GM23338 (cell line): ENCODE results near the gene HEYL. TPM values are rescaled to one million over a fixed set of nuclear protein-coding genes. Genes with fewer than 3 reads are reported as not detected.

ENCODE experiments used
- ATAC-seq: fragments of 200-7000 bp; cut with Tn5 transposase; 3 replicates; pipeline ENCODE4 v1.9.1; 2020
- DNase-seq: peaks from one replicate; pipeline ENCODE4 v3.0.0-alpha.2; 2015; ENCODE audit warnings: low spot score
- H2AFZ ChIP-seq: fragments of 200-600 bp; sonication (generic); 2 replicates; pipeline ENCODE4 v1.8.0; 2016; ENCODE audit warnings: antibody characterized with exemption, mild to moderate bottlenecking, moderate library complexity
- H3F3A ChIP-seq: fragments of 200-600 bp; sonication (generic); replicated peaks from 2 replicates; pipeline ENCODE4 v1.8.0; 2017; ENCODE audit warnings: antibody characterized with exemption, mixed run types, low read depth
- H3K27ac ChIP-seq: fragments of 200-600 bp; sonication (generic); 2 replicates; pipeline ENCODE4 v1.6.1; 2016; ENCODE audit warnings: low read depth
- H3K27me3 ChIP-seq: fragments of 200-600 bp; sonication (generic); 2 replicates; pipeline ENCODE4 v1.8.0; 2016; ENCODE audit warnings: mild to moderate bottlenecking, mixed run types, moderate library complexity; ENCODE audit not compliant: insufficient read depth
- H3K36me3 ChIP-seq: fragments of 200-600 bp; sonication (generic); 2 replicates; pipeline ENCODE4 v1.8.0; 2016; ENCODE audit warnings: mild to moderate bottlenecking; ENCODE audit not compliant: insufficient read depth
- H3K4me1 ChIP-seq: fragments of 200-600 bp; sonication (generic); 2 replicates; pipeline ENCODE4 v1.8.0; 2016; ENCODE audit warnings: mild to moderate bottlenecking, moderate library complexity; ENCODE audit not compliant: insufficient read depth
- H3K4me2 ChIP-seq: fragments of 200-600 bp; sonication (generic); 2 replicates; pipeline ENCODE4 v1.7.1; 2017; ENCODE audit warnings: mixed run types
- H3K4me3 ChIP-seq: fragments of 200-600 bp; sonication (generic); 2 replicates; pipeline ENCODE4 v1.6.1; 2016; ENCODE audit warnings: mixed run types
- H3K79me2 ChIP-seq: fragments of 200-600 bp; sonication (generic); replicated peaks from 2 replicates; pipeline ENCODE4 v1.8.0; 2017; ENCODE audit warnings: mild to moderate bottlenecking; ENCODE audit not compliant: insufficient read depth
- H3K9me2 ChIP-seq: fragments of 200-600 bp; sonication (generic); 2 replicates; pipeline ENCODE4 v1.8.0; 2017; ENCODE audit not compliant: insufficient read depth
- H4K20me1 ChIP-seq: fragments of 200-600 bp; sonication (generic); replicated peaks from 2 replicates; pipeline ENCODE4 v1.8.0; 2017; ENCODE audit warnings: mild to moderate bottlenecking; ENCODE audit not compliant: insufficient read depth
- H3K27ac Mint-ChIP-seq: 2 replicates; pipeline ENCODE4 v1.8.0; 2020; ENCODE audit warnings: inconsistent platforms, mild to moderate bottlenecking, moderate library complexity, mixed read lengths
- H3K27me3 Mint-ChIP-seq: 3 replicates; pipeline ENCODE4 v1.8.0; 2022; ENCODE audit warnings: low read depth, mild to moderate bottlenecking, moderate library complexity, mixed read lengths, inconsistent platforms; ENCODE audit not compliant: insufficient read depth, poor library complexity
- H3K36me3 Mint-ChIP-seq: 3 replicates; pipeline ENCODE4 v1.8.0; 2021; ENCODE audit warnings: low read depth, mild to moderate bottlenecking, inconsistent platforms, moderate library complexity, mixed read lengths
- H3K4me1 Mint-ChIP-seq: 3 replicates; pipeline ENCODE4 v1.8.0; 2020; ENCODE audit warnings: mild to moderate bottlenecking, inconsistent platforms, mixed read lengths
- H3K4me3 Mint-ChIP-seq: 3 replicates; pipeline ENCODE4 v1.8.0; 2021; ENCODE audit warnings: moderate library complexity, mild to moderate bottlenecking, inconsistent platforms, mixed read lengths
- H3K9me3 Mint-ChIP-seq: 3 replicates; pipeline ENCODE4 v1.8.0; 2020; ENCODE audit warnings: moderate library complexity, mild to moderate bottlenecking, inconsistent platforms, mixed read lengths
- CREB1 ChIP-seq: fragments of 250-450 bp; sonication (Bioruptor Pico); IDR thresholded peaks from 2 replicates; pipeline ENCODE4 v1.5.0; 2020; ENCODE audit warnings: low read depth, mild to moderate bottlenecking, moderate library complexity
- EZH2 ChIP-seq: fragments of 200-600 bp; sonication (generic); IDR thresholded peaks from one replicate; pipeline ENCODE4 v1.8.0; 2017; ENCODE audit warnings: antibody characterized with exemption, mild to moderate bottlenecking, low read depth; ENCODE audit not compliant: unreplicated experiment
- NANOG ChIP-seq: IDR thresholded peaks from 2 replicates; pipeline ENCODE4 v1.6.1; 2016; ENCODE audit warnings: antibody characterized with exemption, borderline replicate concordance
- STAT1 ChIP-seq: IDR thresholded peaks from one replicate; pipeline ENCODE4 v1.6.1; 2016; ENCODE audit warnings: antibody characterized with exemption; ENCODE audit not compliant: unreplicated experiment
- polyA plus RNA-seq: library from polyadenylated mRNA; unstranded; fragments of >200 nt; fragmentation: Nextera tagmentation; extraction: Ambion mirVana; gene quantifications from 2 replicates; pipeline ENCODE4 v1.2.1, GENCODE V29; 2016
- total RNA-seq: library from RNA; depleted of rRNA; stranded (reverse); fragments of >200 nt; shearing (Covaris generic); gene quantifications from 2 replicates; pipeline ENCODE4 v1.2.3, GENCODE V29; 2014
- TF ChIP-seq, protein P1 (sequence below): IDR thresholded peaks from one replicate; pipeline ENCODE4 v1.6.1; 2018; ENCODE audit warnings: antibody characterized with exemption; ENCODE audit not compliant: unreplicated experiment
- TF ChIP-seq, protein P2 (sequence below): IDR thresholded peaks from 2 replicates; pipeline ENCODE4 v1.6.1; 2016; ENCODE audit warnings: antibody characterized with exemption
- TF ChIP-seq, protein P3 (sequence below): fragments of 250-450 bp; sonication (Bioruptor Pico); IDR thresholded peaks from 2 replicates; pipeline ENCODE4 v1.5.0; 2020; ENCODE audit warnings: mild to moderate bottlenecking, moderate library complexity

Gene HEYL
- total and polyA plus RNA-seq, 2 experiments from 2014 or later = 1.6 to 4.5 TPM

DNA sequence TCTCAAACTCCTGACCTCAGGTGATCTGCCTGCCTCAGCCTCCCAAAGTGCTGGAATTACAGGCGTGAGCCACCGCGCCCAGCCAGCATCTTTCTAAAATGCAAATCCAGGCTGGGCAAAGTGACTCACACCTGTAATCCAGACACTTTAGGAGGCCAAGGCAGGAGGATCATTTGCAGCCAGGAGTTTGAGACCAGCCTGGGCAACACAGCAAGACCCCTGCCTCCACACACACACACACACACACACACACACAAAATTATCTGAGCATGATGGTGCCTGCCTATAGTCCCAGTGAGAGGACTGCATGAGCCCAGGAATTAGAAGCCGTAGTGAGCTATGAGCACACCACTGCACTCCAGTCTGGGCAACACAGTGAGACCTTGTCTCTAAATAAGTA, 46.1 kb downstream of the HEYL start:
- Mint-ChIP-seq H3K36me3 (no peaks in the 10 kb centered on the region), H3K9me3 (no peaks in the 10 kb centered on the region; the same call in 2 of the 3 replicates), H3K27ac (no peak overlapping the region), H3K27me3 (peaks cover 3% of the 10 kb centered on the region), H3K4me3 (no peak overlapping the region), H3K4me1 (no peaks in the 10 kb centered on the region)
- peaks cover 18% of the 10 kb centered on the region; the same call in 1 of the 2 replicates for H3K27me3 ChIP-seq
- no peaks in the 10 kb centered on the region for H3K9me2 ChIP-seq
- no peaks in the 10 kb centered on the region for H3K79me2 ChIP-seq
- H3K4me3 ChIP-seq = no peak overlapping the region
- no peak overlapping the region for H3K27ac ChIP-seq
- DNase-seq (no peak), ATAC-seq (no peak)
- no peaks in the 10 kb centered on the region for H3K36me3 ChIP-seq
- TF ChIP-seq EZH2 (no peak), CREB1 (CRISPR knock-in tag) (no peak), STAT1 (no peak)
- TF ChIP-seq, protein P1, sequence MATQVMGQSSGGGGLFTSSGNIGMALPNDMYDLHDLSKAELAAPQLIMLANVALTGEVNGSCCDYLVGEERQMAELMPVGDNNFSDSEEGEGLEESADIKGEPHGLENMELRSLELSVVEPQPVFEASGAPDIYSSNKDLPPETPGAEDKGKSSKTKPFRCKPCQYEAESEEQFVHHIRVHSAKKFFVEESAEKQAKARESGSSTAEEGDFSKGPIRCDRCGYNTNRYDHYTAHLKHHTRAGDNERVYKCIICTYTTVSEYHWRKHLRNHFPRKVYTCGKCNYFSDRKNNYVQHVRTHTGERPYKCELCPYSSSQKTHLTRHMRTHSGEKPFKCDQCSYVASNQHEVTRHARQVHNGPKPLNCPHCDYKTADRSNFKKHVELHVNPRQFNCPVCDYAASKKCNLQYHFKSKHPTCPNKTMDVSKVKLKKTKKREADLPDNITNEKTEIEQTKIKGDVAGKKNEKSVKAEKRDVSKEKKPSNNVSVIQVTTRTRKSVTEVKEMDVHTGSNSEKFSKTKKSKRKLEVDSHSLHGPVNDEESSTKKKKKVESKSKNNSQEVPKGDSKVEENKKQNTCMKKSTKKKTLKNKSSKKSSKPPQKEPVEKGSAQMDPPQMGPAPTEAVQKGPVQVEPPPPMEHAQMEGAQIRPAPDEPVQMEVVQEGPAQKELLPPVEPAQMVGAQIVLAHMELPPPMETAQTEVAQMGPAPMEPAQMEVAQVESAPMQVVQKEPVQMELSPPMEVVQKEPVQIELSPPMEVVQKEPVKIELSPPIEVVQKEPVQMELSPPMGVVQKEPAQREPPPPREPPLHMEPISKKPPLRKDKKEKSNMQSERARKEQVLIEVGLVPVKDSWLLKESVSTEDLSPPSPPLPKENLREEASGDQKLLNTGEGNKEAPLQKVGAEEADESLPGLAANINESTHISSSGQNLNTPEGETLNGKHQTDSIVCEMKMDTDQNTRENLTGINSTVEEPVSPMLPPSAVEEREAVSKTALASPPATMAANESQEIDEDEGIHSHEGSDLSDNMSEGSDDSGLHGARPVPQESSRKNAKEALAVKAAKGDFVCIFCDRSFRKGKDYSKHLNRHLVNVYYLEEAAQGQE = no peak
- H3K4me2 ChIP-seq = no peak overlapping the region
- H3F3A ChIP-seq = no peaks in the 10 kb centered on the region
- H3K4me1 ChIP-seq = no peaks in the 10 kb centered on the region
- no peaks in the 10 kb centered on the region for H4K20me1 ChIP-seq
- H2AFZ ChIP-seq = no peak overlapping the region

DNA sequence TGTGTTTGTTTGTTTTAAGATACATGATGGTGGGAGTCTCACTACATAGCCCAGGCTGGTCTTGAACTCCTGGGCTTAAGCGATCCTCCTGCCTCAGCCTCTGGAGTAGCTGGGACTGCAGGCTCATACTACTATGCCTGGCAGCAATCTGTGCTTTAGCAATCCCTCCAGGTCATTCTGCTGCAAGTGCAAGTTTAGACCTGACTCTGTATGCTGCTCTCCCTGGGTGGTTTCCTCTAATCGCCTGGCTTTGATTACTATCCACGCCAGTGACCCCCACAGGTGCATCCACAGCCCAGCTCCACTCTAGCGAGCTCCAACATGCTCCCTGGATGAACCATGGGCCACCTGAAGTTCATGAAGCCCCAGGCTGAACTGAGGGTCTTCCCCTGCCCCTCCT, 47.4 kb downstream of the HEYL start:
- ATAC-seq (no peak), DNase-seq (no peak)
- Histone ChIP-seq H3K4me1 (no peaks in the 10 kb centered on the region), H3K36me3 (no peaks in the 10 kb centered on the region), H3K9me2 (no peaks in the 10 kb centered on the region), H2AFZ (no peak overlapping the region), H3K27ac (no peak overlapping the region), H3K79me2 (no peaks in the 10 kb centered on the region), H3K4me3 (no peak overlapping the region), H3F3A (no peaks in the 10 kb centered on the region), H3K27me3 (peaks cover 18% of the 10 kb centered on the region; the same call in 1 of the 2 replicates), H4K20me1 (no peaks in the 10 kb centered on the region), H3K4me2 (no peak overlapping the region)
- TF ChIP-seq EZH2 (no peak), NANOG (no peak)
- TF ChIP-seq, protein P1 = no peak
- TF ChIP-seq, protein P2, sequence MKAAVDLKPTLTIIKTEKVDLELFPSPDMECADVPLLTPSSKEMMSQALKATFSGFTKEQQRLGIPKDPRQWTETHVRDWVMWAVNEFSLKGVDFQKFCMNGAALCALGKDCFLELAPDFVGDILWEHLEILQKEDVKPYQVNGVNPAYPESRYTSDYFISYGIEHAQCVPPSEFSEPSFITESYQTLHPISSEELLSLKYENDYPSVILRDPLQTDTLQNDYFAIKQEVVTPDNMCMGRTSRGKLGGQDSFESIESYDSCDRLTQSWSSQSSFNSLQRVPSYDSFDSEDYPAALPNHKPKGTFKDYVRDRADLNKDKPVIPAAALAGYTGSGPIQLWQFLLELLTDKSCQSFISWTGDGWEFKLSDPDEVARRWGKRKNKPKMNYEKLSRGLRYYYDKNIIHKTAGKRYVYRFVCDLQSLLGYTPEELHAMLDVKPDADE = no peak
- TF ChIP-seq, protein P3, sequence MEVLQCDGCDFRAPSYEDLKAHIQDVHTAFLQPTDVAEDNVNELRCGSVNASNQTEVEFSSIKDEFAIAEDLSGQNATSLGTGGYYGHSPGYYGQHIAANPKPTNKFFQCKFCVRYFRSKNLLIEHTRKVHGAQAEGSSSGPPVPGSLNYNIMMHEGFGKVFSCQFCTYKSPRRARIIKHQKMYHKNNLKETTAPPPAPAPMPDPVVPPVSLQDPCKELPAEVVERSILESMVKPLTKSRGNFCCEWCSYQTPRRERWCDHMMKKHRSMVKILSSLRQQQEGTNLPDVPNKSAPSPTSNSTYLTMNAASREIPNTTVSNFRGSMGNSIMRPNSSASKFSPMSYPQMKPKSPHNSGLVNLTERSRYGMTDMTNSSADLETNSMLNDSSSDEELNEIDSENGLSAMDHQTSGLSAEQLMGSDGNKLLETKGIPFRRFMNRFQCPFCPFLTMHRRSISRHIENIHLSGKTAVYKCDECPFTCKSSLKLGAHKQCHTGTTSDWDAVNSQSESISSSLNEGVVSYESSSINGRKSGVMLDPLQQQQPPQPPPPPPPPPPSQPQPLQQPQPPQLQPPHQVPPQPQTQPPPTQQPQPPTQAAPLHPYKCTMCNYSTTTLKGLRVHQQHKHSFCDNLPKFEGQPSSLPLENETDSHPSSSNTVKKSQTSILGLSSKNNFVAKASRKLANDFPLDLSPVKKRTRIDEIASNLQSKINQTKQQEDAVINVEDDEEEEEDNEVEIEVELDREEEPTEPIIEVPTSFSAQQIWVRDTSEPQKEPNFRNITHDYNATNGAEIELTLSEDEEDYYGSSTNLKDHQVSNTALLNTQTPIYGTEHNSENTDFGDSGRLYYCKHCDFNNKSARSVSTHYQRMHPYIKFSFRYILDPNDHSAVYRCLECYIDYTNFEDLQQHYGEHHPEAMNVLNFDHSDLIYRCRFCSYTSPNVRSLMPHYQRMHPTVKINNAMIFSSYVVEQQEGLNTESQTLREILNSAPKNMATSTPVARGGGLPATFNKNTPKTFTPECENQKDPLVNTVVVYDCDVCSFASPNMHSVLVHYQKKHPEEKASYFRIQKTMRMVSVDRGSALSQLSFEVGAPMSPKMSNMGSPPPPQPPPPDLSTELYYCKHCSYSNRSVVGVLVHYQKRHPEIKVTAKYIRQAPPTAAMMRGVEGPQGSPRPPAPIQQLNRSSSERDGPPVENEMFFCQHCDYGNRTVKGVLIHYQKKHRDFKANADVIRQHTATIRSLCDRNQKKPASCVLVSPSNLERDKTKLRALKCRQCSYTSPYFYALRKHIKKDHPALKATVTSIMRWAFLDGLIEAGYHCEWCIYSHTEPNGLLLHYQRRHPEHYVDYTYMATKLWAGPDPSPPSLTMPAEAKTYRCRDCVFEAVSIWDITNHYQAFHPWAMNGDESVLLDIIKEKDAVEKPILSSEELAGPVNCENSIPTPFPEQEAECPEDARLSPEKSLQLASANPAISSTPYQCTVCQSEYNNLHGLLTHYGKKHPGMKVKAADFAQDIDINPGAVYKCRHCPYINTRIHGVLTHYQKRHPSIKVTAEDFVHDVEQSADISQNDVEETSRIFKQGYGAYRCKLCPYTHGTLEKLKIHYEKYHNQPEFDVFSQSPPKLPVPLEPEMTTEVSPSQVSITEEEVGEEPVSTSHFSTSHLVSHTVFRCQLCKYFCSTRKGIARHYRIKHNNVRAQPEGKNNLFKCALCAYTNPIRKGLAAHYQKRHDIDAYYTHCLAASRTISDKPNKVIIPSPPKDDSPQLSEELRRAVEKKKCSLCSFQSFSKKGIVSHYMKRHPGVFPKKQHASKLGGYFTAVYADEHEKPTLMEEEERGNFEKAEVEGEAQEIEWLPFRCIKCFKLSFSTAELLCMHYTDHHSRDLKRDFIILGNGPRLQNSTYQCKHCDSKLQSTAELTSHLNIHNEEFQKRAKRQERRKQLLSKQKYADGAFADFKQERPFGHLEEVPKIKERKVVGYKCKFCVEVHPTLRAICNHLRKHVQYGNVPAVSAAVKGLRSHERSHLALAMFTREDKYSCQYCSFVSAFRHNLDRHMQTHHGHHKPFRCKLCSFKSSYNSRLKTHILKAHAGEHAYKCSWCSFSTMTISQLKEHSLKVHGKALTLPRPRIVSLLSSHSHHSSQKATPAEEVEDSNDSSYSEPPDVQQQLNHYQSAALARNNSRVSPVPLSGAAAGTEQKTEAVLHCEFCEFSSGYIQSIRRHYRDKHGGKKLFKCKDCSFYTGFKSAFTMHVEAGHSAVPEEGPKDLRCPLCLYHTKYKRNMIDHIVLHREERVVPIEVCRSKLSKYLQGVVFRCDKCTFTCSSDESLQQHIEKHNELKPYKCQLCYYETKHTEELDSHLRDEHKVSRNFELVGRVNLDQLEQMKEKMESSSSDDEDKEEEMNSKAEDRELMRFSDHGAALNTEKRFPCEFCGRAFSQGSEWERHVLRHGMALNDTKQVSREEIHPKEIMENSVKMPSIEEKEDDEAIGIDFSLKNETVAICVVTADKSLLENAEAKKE = no peak
- no peak overlapping the region for H3K27ac Mint-ChIP-seq
- no peaks in the 10 kb centered on the region for H3K36me3 Mint-ChIP-seq
- no peak overlapping the region for H3K4me3 Mint-ChIP-seq
- no peaks in the 10 kb centered on the region; the same call in 2 of the 3 replicates for H3K9me3 Mint-ChIP-seq
- peaks cover 3% of the 10 kb centered on the region for H3K27me3 Mint-ChIP-seq
- no peaks in the 10 kb centered on the region for H3K4me1 Mint-ChIP-seq
